A549 treated with DMSO at 1 μM for 4 hours (cell line): Measurements from ENCODE around the gene HSD17B8. TPM values are rescaled to one million over a fixed set of nuclear protein-coding genes. Genes with fewer than 3 reads are reported as not detected.

Experiments
- total RNA-seq: library from RNA; stranded (reverse); fragments of 200-300 nt; extraction: Qiagen RNA extraction; gene quantifications from 5 replicates; pipeline ENCODE4 v1.2.3, GENCODE V29; 2022; ENCODE audit warnings: low read depth

The HSD17B8 gene
- 13.1 to 16.0 TPM (median 14.4 TPM) in 5 replicates for total RNA-seq

DNA sequence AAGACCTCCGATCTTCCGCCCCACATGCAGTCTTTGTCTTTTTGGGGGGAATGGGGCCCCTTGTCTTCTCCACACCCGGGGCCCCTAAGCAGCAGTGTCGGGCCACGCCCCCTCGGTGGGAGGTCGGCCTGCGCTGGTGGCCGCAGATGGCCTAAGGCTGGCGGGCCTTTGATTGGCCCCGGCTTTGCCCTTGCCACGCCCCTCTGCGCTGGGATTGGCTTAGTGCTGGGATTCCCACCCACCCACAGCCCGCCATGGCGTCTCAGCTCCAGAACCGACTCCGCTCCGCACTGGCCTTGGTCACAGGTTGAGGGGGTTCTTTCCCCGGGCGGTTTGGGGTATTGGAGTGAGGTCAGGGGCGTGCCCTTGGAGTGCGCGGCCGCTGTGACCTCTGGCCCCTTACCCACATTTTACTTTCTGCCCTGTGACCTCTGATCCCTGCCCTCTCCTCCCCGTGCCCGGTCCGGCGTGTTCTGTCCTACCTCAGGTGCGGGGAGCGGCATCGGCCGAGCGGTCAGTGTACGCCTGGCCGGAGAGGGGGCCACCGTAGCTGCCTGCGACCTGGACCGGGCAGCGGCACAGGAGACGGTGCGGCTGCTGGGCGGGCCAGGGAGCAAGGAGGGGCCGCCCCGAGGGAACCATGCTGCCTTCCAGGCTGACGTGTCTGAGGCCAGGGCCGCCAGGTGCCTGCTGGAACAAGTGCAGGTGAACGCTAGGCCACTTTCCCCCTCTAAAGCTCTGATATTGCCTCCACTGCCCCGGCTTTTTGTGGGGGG, at the start of gene HSD17B8:
Gene HSD17B8, plus strand, starts transcription at position 241 of the 776 bp plus-strand sequence. Its CDS starts 14 bp downstream, at position 255.

GRCh38 chr6:33192105-33192646, 12.3 kb upstream of the HSD17B8 start, which contains the start of gene COL11A2:
Gene COL11A2, minus strand, starts transcription at chr6:33192467. Its CDS starts 227 bp downstream, at chr6:33192240.

DNA sequence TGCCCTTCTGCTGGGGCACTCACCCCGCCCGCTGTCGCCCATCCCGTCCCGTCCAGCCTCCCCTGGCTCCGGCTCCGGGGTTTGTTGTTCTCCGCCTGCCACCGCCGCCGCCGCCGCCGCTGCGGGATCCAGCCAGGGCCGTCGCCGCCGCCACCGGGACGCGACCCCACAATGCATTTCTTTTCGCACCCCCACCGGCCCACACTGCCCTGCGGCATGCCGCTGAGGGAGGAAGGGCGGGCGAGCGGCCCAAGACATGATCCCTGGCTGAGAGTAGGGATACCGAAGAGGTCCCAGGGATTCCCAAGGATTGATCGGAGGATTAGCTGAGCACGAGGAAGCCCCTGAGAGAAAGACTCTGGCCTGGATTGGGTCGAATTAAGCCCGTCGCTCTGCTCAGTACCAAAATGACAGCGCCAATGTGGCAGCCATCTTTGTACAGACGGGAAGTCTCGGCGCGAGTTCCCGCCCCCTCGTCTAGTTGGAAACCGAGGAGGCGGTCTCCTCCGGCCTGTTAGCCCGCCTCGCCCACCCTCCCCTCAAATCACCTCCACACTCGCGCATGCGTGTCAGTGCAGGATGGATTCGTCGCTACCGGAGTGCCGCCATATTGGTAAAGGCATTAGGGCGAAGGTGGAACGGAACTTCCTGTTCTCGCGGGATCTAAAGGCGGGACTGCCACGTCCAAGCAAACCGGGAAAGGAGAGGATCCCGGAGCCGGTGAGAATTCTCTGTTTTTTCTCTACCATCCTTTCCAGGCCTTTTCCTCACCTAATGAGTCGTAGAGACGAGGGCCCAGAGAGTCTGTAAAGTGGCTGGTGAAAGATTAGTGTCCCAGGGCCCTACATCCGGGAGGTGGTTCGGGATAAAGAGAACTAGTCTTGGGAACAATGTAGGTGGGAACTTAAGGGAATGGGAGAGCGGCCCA, 4.0 kb upstream of the HSD17B8 start, which contains the start of the genes RXRB and SLC39A7:
Gene RXRB, minus strand, starts transcription at position 447 of the 928 bp plus-strand sequence. Its CDS starts 189 bp downstream, at position 258.
Gene SLC39A7, plus strand, starts transcription at position 649 of the 928 bp plus-strand sequence. CDS start 379 bp downstream, outside the sequence.

DNA sequence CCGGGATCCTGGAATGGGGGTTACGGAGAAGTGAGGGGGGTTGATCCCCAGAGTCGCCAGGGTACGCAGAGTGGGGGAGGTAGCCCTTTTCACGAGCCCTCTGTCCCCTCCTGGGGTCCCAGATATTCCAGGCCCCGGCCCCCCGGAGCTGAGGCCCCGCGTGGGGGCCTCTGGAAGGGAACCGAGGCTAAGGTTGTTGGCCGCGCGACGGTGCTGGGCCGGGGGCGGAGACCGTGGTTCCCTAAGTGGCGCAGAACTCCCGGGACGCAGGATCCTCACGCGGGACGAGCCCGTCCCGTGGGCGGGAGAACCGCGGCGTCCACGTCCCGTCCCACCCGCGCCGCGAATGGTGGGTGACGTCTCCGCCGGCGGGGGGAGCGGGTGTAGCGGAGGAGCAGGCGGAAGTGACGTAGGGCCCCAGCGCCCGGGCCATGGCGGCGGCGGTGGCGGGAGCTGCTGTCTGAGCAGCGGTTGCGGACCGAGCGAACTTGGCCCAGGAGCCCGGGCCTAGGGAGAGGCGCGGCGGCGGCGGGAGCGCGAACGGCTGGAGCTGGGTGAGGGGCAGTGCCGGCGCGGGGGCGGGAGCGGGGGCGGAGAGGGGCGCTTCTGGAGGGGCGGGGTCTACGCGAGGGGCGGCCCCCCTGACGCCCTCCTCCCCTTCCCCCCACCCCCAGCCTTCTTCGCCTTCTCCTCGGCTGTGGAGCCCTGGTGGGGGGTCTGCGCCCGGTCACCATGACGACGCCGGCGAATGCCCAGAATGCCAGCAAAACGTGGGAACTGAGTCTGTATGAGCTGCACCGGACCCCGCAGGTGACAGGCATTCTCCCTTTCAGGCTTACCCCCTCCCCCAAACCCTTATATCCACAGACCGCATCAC, 3.9 kb downstream of the HSD17B8 start, which contains the start of gene RING1:
Gene RING1, plus strand, starts transcription at position 410 of the 877 bp plus-strand sequence. Its CDS starts 323 bp downstream, at position 733.

Other genes with a start within 250 kb of the HSD17B8 start
- 130 to 163 TPM (median 144 TPM) in 5 replicates for gene BRD2, start 236.1 kb upstream of the HSD17B8 start, total RNA-seq
- gene HLA-DOA, start 195.1 kb upstream of the HSD17B8 start, total RNA-seq, result not detected in 5 replicates
- 0.10 TPM in 1 of 5 replicates, not detected in the others for gene HLA-DPA1, start 131.0 kb upstream of the HSD17B8 start, total RNA-seq
- gene HLA-DPB1, start 128.7 kb upstream of the HSD17B8 start, total RNA-seq, result not detected in 5 replicates
- gene COL11A2, start 12.2 kb upstream of the HSD17B8 start, total RNA-seq, result 0.72 to 1.3 TPM (median 0.89 TPM) in 5 replicates
- gene RXRB, start 4.0 kb upstream of the HSD17B8 start, total RNA-seq, result 15.3 to 22.5 TPM (median 21.5 TPM) in 5 replicates
- 107 to 124 TPM (median 114 TPM) in 5 replicates for gene SLC39A7, start 3.8 kb upstream of the HSD17B8 start, total RNA-seq
- 20.4 to 27.4 TPM (median 26.6 TPM) in 5 replicates for gene RING1, start 3.8 kb downstream of the HSD17B8 start, total RNA-seq
- gene VPS52, start 67.2 kb downstream of the HSD17B8 start, total RNA-seq, result 15.2 to 19.0 TPM (median 18.3 TPM) in 5 replicates
- gene RPS18, start 67.4 kb downstream of the HSD17B8 start, total RNA-seq, result 2,439 to 2,832 TPM (median 2,552 TPM) in 5 replicates
- gene B3GALT4, start 72.5 kb downstream of the HSD17B8 start, total RNA-seq, result 0.48 to 0.70 TPM (median 0.67 TPM) in 5 replicates
- 53.1 to 58.4 TPM (median 55.3 TPM) in 5 replicates for gene WDR46, start 84.6 kb downstream of the HSD17B8 start, total RNA-seq
- 98.0 to 119 TPM (median 106 TPM) in 5 replicates for gene PFDN6, start 84.9 kb downstream of the HSD17B8 start, total RNA-seq
- gene RGL2, start 94.3 kb downstream of the HSD17B8 start, total RNA-seq, result 13.2 to 15.1 TPM (median 13.8 TPM) in 5 replicates
- 40.3 to 49.1 TPM (median 44.2 TPM) in 5 replicates for gene TAPBP, start 109.4 kb downstream of the HSD17B8 start, total RNA-seq
- gene ZBTB22, start 113.1 kb downstream of the HSD17B8 start, total RNA-seq, result 3.3 to 4.9 TPM (median 3.9 TPM) in 5 replicates
- 36.9 to 41.1 TPM (median 39.0 TPM) in 5 replicates for gene DAXX, start 118.3 kb downstream of the HSD17B8 start, total RNA-seq
- gene KIFC1, start 187.2 kb downstream of the HSD17B8 start, total RNA-seq, result 38.1 to 49.0 TPM (median 43.7 TPM) in 5 replicates
- 18.0 to 19.4 TPM (median 18.5 TPM) in 5 replicates for gene PHF1, start 206.4 kb downstream of the HSD17B8 start, total RNA-seq
- gene CUTA, start 213.5 kb downstream of the HSD17B8 start, total RNA-seq, result 183 to 231 TPM (median 202 TPM) in 5 replicates
- gene SYNGAP1, start 215.4 kb downstream of the HSD17B8 start, total RNA-seq, result 4.2 to 7.9 TPM (median 5.1 TPM) in 5 replicates
- gene ZBTB9, start 249.9 kb downstream of the HSD17B8 start, total RNA-seq, result 12.0 to 12.6 TPM (median 12.4 TPM) in 5 replicates